Occipital lobe (tissue), 2 donors: Measurements from ENCODE around the gene FAM13C. TPM values are rescaled to one million over a fixed set of nuclear protein-coding genes. Genes with fewer than 3 reads are reported as not detected.

Experiments used
- DNase-seq: peaks from one replicate; lab custom pipeline; 2025; lab: John Stamatoyannopoulos, UW
- total RNA-seq: library from RNA; depleted of rRNA; stranded (reverse); fragments of >200 nt; gene quantifications from one replicate; pipeline ENCODE4 v1.2.3, GENCODE V29; 2014

Gene FAM13C
- total RNA-seq, 1 donor from 2014 or later = 24.3 TPM

DNA sequence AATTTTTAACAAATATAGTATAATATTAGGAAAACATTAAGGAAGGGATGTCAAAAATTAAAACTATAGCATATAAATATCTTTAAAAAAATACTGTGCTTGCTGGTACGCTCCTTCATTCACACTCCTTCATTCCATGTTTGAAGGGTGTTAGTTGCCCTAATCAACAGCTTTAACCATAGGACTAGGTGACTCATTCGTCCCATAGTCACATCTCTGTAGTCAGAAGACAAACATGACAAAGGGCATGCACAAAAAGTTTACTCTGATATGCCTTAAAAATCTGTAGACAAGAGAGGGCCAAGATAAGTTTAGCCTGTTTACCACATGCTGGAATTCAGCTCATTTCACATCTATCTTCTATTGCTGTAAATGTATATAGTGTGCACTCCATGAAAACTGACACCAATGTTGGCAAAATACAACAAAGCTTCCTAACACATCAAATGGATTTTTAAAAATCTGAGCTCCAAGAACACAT, 646 bp downstream of the FAM13C start:
- no peak for DNase-seq

DNA sequence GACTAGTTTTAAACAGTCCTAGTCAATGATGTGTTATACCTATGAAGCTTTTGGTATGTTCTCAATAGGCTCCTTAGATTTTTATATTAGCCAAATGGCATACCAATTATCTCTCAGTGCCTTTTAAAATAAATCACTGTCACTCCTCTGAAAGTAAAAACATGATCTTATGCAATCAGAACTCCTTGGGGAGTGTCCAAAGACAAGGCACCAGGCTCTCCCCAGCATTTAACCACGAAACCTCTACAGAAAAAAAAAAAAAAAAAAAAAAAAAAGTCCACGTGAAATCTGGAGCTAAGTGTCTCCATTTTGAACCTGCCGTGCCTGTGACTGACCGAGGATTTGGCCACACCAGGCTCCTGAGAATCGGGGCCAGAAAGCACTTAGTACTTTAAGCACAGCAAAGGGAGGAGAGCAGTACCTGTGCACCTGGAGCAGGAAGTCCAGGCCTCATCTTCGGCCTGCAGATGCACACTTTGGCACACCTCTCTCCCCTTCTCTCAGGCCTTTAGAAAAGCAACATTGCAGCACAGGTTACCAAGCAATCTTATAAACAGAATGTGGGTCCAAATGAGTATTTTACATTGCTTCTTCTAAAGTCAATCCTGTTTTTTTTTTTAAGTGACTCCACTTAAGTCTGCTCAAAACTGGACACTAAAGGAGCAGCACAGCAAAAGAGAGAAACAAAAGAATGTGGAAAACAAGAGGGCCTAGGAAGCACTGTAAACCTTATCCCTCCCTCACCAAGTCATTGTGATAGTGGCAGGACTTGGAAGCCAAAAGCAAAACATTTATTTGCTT, 1.5 kb downstream of the FAM13C start:
- no peak for DNase-seq

DNA sequence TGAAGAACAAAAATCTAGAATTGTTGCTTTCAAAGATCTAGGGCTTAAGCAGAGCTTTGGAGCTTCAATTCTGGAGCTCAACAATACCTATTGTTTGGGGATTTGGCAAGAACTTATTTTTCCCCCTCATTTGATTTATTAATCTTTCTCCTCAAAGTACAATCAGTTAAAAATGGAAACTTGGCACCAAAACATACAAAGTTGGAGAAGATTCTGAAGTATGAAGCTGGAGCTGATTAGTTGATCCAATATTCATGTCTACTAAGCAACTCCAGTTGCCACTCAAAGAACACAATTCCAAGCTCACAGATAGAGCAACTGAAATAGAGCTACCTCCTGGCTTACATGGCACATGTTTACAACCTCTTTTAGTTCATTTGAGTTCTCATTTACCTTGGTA, 3.8 kb downstream of the FAM13C start:
- DNase-seq = no peak

DNA sequence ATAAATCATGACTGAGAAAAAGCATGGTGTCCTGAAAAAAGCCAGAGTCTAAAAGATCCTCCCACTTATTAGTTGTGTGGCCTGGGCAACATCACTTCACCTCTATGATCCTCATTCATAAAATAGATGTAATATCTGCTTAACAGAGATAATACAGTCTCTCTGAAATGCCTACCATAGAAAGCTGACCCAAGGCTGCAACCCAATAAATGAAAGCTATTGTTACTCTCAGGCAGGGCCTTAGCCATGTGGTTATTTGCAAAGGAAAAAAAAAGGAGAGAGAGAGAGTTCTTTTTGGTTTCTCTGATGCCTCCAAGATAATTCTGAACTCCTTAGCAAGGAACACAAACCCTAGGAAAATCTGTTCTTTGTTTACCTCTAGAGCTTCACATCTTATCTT, 7.9 kb downstream of the FAM13C start:
- no peak for DNase-seq

DNA sequence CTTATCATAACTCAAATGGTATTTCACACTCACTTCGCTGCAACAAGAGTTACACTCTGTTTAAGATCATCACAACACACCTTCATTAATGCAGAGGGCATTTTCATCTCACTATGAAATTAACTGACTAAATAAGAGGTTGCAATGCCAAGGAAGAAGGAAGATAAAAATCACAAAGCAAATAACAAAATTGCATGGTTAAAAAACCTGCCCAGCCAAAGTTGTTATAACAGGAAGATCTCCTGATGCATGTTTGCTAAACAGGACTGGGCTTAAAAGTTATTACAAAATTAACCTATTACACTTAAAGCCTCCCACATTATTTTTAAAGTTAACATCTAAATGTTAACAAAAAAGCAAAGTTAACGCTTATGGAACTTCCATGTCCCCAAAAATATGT, 11.8 kb downstream of the FAM13C start:
- DNase-seq = no peak

DNA sequence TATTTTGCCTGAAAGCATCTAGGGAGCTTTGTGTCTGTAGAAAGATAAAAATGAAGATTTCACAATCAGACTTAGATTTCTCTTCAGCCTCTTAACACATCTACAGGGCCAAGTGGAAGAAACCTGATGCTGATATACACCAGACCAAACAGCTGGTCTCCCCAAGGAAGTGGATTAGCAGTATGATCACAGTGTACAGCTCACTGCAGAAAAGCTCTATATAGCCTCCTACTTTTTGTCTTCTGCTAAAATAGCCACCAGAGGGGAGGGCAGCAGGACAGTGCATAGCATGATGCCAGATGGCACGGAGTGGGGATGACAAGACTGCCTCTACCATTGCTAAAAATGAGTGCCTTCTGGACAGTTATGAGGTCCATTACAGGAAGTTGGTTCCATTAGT, 16.0 kb downstream of the FAM13C start:
- no peak for DNase-seq

DNA sequence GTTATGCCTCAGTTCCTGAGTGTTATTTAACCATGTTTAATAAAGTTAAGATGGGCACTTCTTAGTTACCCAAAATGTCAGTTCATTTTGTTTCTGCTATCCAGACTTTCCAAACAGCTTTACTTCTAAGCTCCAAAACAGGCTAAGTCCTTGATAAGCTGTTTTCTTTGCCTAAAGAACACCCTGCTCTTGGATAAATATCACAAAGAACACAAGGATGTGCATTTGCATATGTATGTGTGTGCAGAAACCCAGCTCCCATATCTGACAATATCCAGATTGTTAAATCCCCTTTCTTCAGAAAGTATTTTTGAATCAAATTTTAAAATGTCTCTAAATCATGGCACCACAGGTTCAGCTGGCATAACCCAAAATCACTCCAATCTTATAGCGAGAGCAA, 19.6 kb downstream of the FAM13C start:
- no peak for DNase-seq

DNA sequence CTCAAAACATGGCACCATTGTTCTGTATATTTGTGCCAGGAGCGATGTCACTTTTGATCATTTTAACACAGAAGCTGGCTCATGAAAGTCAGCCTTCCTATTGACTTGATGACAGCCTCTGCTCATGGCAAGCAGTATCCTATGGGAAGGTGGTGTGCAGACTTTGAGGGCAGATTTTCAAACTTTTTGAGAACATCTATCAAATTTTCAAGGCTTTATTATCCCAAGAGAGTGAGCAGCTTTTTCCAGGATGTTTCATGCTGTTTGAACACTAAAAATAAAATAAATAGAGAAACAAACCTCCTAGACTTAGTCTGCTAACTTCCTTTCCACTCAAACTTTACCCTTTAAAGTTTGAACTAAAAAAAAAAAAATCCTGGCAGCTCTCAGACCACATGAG, 20.3 kb downstream of the FAM13C start:
- DNase-seq = no peak

DNA sequence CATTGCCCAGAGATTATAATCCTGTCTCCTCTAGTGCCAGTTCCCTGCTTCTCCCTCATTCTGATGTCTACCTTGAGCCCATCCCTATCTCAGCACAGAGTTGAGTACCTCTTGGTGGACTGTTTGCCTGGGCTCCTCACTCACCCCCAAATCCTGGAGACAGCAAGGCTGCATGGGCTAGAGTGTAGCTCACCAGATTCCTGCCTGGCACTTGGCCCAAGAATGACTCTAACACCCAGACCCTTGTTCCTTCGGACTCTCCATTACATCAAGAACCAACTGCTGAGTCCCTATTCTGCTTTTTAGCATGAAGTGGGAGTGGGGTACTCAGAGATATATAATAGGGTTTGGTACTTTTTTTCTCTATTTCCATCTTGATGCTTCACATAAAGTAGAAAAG, 22.1 kb downstream of the FAM13C start:
- no peak for DNase-seq

DNA sequence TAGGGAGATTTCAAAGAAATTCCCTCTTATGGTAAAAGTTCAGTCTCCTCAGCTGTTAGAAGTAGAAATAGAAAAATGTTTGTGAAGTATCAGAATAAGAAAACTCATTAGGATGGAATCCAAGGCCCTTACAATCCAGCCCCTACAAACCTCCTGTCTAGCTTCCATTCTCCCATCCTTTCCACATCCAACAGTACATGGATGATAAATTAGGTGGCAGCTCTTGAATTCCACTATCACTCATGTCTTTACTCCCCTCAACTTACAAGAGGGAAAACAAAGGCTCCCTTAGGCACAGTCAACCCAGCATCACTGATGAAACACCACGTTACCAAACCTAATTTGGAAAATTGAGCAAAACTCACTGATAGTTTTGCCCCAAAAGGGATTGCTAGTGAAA, 23.0 kb downstream of the FAM13C start:
- no peak for DNase-seq

DNA sequence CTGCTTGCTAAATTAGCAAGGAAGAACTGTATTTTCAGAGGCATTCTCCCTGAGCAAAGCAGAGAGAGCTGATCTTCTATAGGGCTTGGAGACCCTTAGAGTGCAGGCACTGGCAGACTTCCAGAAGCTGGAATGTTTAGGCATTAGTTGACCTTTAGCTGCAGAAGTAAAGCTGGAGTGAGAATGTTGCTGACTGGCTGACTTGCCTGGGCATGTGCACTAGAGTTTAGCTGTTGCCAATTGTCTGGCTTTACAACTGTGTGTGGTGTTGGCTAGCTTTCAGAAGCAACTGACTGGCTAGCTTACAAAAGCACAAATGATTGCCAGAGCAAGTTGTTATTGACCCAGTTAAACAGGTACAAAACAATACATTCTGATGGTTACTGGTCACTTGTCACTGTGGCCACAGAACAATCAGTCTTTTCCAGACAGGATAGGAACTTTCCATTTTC, 25.1 kb downstream of the FAM13C start:
- DNase-seq = no peak

DNA sequence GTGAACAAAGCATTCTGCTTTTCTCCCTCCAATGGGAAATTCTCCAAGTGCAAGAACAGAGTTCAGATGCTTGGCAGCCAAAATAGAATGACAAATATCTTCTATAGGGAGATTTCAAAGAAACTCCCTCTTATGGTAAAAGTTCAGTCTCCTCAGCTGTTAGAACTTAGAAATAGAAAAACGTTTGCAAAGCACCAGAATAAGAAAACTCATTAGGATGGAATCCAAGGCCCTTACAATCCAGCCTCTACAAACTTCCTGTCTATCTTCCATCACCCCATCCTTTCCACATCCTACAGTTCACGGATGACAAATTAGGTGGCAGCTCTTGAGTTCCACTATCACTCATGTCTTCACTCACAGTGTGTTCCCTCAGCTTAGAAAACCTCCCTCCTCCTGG, 25.7 kb downstream of the FAM13C start:
- no peak for DNase-seq

DNA sequence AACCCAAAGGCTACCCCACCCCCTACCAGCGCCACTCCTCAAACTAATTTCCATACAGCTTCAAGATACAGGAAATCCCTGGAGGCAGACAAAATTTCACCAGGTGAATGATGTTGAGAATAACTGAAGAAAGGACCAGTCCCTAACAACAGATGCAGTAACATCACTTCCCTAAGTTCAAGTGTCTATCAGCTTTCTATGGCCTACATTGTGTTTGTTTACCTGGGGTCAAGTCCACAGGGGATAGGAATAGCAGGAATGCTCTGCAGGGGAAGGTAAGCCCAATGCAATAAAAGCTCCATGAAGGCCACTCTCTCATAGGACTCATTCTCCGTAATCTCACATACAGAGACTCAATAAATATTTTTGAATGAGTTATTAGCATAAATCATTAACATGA, 26.9 kb downstream of the FAM13C start:
- DNase-seq = no peak

DNA sequence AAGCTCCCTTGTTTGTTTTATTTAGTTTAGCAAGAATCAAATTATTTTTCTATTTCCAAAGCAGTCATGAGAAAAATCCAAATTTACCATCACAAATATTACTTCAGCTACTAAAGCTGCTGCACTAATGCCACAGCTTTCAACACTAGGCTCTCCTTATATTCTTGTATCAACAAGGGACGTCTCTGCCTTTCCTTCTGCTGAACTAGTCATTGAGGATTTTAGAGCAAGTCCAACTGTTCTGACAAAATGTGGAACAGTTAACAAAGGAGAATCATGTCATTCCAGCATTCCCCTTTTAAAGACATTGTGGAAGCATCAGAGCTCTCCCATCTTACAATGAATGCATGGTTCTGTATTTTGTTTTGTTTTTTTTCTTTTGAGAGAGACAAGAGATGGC, 28.6 kb downstream of the FAM13C start:
- DNase-seq = no peak

DNA sequence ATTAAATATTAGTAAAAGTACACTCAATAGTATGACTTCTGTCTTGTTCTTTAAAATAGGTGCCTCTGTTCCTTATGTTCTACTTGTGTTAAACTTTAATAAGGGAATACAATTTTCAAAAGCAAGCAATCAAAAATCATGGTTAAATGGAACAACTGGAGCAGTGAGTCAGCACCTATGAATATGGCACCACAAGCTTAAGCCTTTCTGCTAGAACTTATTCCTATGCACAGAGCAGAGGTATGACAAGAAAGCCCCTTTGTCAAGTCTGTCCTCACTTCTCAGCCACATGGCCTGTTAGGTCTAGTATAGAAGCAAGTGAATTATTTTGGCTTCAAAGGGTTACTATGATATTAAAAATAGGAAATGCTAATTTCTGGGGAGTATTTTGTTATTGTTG, 29.8 kb downstream of the FAM13C start:
- DNase-seq = no peak

DNA sequence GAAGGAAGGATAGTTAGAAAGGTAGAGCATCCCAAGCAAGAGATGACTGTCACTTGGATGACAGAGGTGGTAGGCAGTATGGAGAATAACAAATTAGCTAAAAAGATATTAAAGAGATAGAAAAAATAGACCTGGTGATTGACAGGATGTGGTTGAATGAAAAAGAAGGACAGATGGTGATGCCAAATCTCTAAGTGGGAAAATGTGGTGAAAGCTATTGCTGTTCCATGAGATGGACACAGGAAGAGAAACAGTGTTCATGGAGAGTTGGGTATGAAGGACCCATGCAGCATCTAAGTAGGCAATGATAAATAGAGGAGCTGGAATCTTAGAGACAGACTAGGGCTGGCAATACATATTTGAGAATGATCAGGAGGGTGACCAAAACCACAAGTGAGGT, 30.7 kb downstream of the FAM13C start:
- DNase-seq = no peak

DNA sequence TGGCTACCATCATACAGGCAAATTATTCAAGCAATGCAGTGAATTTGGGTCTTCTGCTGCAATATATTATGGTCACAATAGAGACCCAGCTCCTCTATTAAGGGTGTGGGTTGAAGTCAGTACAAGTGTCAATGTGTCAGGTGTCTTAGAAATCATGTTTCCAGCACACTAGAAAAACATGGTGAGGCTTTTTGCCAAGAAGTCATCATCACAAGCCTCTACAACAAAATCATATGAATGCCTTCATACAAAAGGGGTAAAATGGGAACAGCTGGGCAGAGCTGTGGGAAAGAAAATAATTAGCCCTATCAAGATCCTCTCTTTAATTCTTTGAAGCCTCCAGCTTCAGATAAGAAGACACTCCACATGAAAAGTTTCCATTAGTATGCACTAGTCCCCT, 37.2 kb downstream of the FAM13C start:
- no peak for DNase-seq

DNA sequence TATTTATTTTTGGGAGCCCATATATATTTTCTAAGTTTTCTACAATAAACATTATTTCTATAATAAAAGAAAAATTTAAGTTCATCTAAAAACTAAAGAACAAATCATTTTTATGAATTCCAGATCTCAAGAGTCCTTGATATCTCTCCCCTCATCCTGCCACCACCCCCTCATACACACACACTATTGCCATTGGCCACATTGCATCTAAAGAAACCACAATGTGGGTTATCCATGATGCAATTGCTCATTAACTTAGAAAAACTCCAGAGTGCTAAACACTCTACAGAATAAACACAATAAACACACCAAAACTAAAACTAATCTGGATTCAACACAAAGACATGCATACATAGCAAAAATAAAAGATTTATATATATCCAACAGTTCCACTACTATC, 37.8 kb downstream of the FAM13C start:
- no peak for DNase-seq

DNA sequence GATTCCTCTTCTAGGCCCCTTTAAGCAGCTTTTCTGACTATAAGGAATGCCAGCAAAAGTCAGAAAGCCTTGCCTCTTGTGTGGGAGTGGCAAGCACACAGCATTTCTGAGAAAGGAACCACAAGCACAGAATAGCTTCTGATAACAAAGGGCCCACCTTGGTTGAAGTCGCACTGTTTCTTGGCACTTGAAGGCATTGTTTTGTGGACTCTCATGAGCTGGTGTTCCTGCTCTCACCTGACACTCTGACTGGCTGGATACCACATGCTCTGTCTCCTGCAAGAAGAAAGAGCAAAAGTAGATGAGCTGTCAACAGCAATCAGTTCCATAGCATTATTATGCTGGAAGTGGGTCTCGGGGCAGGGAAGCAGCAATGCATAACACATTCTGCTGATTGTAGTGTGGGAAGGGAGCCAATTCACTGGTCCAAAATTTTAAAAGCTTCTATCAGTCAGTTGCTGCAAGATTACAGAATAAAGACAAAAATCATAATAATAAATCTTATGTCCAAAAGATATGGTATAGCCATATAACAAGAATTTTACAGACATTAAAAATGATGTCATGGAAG, 38.4 kb downstream of the FAM13C start:
- DNase-seq = no peak

DNA sequence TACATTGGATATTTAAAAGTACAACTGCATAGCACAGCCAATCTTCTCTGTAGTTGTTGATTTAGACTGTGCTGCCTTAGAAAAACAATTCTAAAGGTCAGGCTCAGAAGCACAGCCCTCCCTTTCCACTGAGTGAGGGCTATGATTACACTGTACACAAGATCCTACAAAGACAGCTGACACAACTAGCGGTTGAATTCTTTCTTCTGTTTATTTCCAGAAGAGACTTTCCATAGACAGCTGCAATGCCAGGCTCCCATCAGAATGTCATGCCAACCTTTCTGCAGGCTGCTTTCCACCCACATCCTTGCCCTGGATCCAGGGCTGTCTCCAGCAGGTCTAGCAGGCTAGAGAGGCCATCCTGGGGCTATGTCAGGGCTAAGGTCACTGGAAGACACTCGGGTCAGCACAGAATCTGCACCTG, 39.3 kb downstream of the FAM13C start:
- DNase-seq = no peak

DNA sequence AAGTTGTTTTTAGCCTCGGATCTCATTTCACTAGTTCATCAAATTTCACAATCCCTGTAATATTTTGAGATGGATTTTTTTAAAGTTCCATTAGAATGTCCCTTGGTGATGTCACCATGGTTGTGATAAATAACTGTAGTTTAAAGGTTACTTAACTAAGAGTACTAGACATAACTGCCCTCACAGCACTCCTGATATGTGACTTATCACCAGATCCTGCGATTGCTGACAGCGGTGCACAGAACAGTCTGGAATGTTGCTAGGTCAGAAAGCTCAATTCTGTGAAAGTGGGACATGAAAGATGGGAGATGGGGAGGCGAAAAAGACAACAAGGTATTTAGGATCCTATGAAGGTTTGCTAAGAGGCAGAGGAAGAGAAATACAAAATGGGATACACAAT, 40.2 kb downstream of the FAM13C start:
- DNase-seq = no peak

DNA sequence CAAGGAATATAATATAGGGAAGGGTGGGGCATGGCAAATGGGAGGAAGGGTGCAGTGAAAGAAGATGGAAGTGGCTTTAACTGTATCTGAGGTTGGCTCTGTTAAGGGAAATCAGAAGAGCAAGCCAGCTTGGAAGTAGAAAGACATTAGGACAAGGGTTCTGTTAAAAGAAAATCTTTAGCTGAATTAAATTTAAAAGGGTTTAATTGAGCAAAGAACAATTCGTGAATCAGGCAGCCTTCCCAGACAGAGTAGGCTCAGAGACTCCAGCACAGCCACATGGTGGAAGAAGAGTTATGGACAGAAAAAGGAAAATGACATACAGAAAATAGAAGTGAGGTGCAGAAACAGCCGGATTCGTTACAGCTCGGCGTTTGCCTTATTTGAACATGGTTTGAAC, 42.0 kb downstream of the FAM13C start:
- DNase-seq = no peak

DNA sequence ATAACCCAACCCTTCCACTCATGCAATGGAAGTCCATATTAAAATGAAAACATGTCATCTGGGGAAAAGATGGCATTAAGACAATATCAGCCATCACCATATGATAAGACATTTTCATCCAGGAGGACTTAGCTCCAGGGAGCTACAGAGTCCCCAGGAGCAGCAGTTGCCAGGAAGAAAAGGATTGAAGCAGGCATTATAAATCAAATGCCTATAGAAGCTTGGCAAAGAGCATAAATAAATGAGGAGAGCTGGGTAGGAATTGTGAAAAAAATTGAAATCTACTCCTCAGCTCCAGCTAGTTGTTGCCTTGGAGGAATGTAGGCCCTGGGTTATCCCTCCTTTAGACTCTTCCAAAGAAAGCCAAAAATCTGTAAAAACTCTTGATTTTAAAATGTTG, 42.5 kb downstream of the FAM13C start:
- DNase-seq = no peak
